H1 (cell line): ENCODE measurements around the gene FIS1. TPM values are rescaled to one million over a fixed set of nuclear protein-coding genes. Genes with fewer than 3 reads are reported as not detected.

Experiments used
- ASH2L ChIP-seq: fragments of 200-600, 300-600 bp; sonication (generic); IDR thresholded peaks from one replicate; pipeline ENCODE4 v1.7.1; 2017; ENCODE audit warnings: low read length
- CHD7 ChIP-seq: fragments of 300-600 bp; sonication (generic); IDR thresholded peaks from 2 replicates; pipeline ENCODE4 v1.7.1; 2012; ENCODE audit warnings: low read length, moderate library complexity, mild to moderate bottlenecking, inconsistent platforms; ENCODE audit not compliant: insufficient replicate concordance
- EZH2 ChIP-seq: fragments of 200-600 bp; sonication (generic); IDR thresholded peaks from 2 replicates; pipeline ENCODE4 v1.7.1; 2012; ENCODE audit warnings: low read depth, mild to moderate bottlenecking, moderate library complexity, low read length, inconsistent platforms; ENCODE audit not compliant: severe bottlenecking
- KDM4A ChIP-seq: IDR thresholded peaks from one replicate; pipeline ENCODE4 v1.7.1; 2012; ENCODE audit warnings: low read depth, mild to moderate bottlenecking, moderate library complexity, low read length, inconsistent platforms; ENCODE audit not compliant: severe bottlenecking
- TAF7 ChIP-seq: optimal IDR thresholded peaks from 2 replicates; pipeline ENCODE3; 2011; ENCODE audit warnings: low read depth, mild to moderate bottlenecking, inconsistent platforms, low read length, moderate library complexity, borderline replicate concordance
- polyA plus RNA-seq, 7 experiments: library from polyadenylated mRNA; depleted of rRNA in 3 of 7; stranded (reverse) in 5 of 7; unstranded in 2 of 7; fragments of >200 nt in 5 of 7; fragments of 200-250 nt in 2 of 7; gene quantifications; 1 replicate in 5 of 7; 2 replicates in 1 of 7; 4 replicates in 1 of 7; pipeline versions ENCODE4 v1.2.1 to v1.2.3, GENCODE V29; 2011 to 2013; ENCODE audit warnings: missing spikeins in 2 of 7, mixed read lengths in 2 of 7
- total RNA-seq: library from RNA; stranded (reverse); fragmentation: NEBNext Ultra II Directional; extraction: Animal tissue kit (Norgen Biotek cat#: 25700); gene quantifications from 2 replicates; pipeline ENCODE4 v1.2.1, GENCODE V29; 2021

Gene FIS1
- total and polyA plus RNA-seq, 2 of the 8 experiments (the other 6 are each of a cell fraction or from before 2014, with no cell fraction given): 128 to 195 TPM

- no peak for TF ChIP-seq CHD7
- peak; percentile 60 for TF ChIP-seq KDM4A
- TF ChIP-seq TAF7: peak; percentile 61
- peak; percentile 45 for TF ChIP-seq EZH2
- peak; percentile 75 for TF ChIP-seq ASH2L
- TF ChIP-seq, all 59 proteins: peak for 8
Observed at GRCh38 chr7:101201695-101202602, 42.9 kb downstream of the FIS1 start (continued).
